MCF 10A (cell line): ENCODE results near the gene SCN4B. TPM values are rescaled to one million over a fixed set of nuclear protein-coding genes. Genes with fewer than 3 reads are reported as not detected.

ENCODE experiments used
- BruUV-seq: library from RNA; stranded (reverse); fragments of 400-500 nt; replicated peaks from 2 replicates; lab custom pipeline; 2021; lab: Mats Ljungman, UMichigan
- CTCF ChIA-PET: fragments of 300-600 bp; sonication (Branson Sonifier 250); formaldehyde crosslinking; extraction: SDS; loops from one replicate; lab custom pipeline; 2021; ENCODE audit warnings: antibody characterized with exemption, inconsistent platforms; lab: Yijun Ruan, JAX
- POLR2A ChIA-PET: fragments of 300-600, 350-650 bp; sonication (Branson Sonifier 250); formaldehyde crosslinking; extraction: SDS; loops from one replicate; lab custom pipeline; 2020; ENCODE audit warnings: antibody characterized with exemption, inconsistent platforms; lab: Yijun Ruan, JAX
- DNase-seq: peaks from one replicate; pipeline ENCODE4 v3.0.0-alpha.2; 2018; ENCODE audit not compliant: unreplicated experiment
- H3K27ac Mint-ChIP-seq: one replicate; pipeline ENCODE4 v1.8.0; 2022; ENCODE audit warnings: mild to moderate bottlenecking, low read depth, mixed read lengths; ENCODE audit not compliant: unreplicated experiment
- H3K27me3 Mint-ChIP-seq: one replicate; pipeline ENCODE4 v1.8.0; 2022; ENCODE audit warnings: mixed read lengths; ENCODE audit not compliant: insufficient read depth, unreplicated experiment
- H3K36me3 Mint-ChIP-seq: one replicate; pipeline ENCODE4 v1.8.0; 2022; ENCODE audit warnings: mild to moderate bottlenecking, moderate library complexity, mixed read lengths; ENCODE audit not compliant: insufficient read depth, unreplicated experiment
- H3K4me1 Mint-ChIP-seq: one replicate; pipeline ENCODE4 v1.8.0; 2022; ENCODE audit warnings: mixed read lengths; ENCODE audit not compliant: insufficient read depth, unreplicated experiment
- H3K4me3 Mint-ChIP-seq: one replicate; pipeline ENCODE4 v1.8.0; 2022; ENCODE audit warnings: mild to moderate bottlenecking, moderate library complexity, mixed read lengths; ENCODE audit not compliant: unreplicated experiment
- H3K9me3 Mint-ChIP-seq: one replicate; pipeline ENCODE4 v1.8.0; 2022; ENCODE audit warnings: mixed read lengths; ENCODE audit not compliant: unreplicated experiment
- CTCF ChIP-seq: fragments of 200-600 bp; IDR thresholded peaks from one replicate; pipeline ENCODE4 v1.8.0; 2022; ENCODE audit warnings: antibody characterized with exemption, mild to moderate bottlenecking; ENCODE audit not compliant: unreplicated experiment
- intact Hi-C: fragments of 100-400 bp; cut with micrococcal nuclease; formaldehyde crosslinking; loops from 2 replicates; pipeline ENCODE4 v1.14.1; 2022
- total RNA-seq: library from RNA; stranded (reverse); gene quantifications from 2 replicates; pipeline ENCODE4 v1.2.3, GENCODE V29; 2022

The SCN4B gene
- total RNA-seq, 1 experiment from 2014 or later, result not detected

DNA sequence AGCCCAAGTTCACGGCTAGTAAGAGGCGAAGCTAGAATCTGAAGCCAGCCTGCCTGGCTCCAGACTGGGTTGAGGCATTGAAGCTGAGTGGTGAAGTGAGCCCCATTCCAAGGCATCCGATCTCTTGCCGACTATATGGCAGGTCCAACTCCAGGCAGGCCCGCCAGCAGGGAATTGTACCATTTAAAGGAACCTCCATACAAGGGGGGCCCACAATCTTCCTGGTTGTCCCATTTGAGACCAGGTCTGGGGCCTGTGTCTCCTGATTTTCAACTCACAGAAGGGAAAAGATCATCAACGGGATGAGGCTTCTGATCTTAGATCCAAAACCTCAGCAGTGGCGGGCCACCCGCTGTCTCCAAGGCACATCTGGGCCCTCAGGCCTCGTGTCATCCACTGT, 19.7 kb upstream of the SCN4B start:
- H3K36me3 Mint-ChIP-seq, result no peaks in the 10 kb centered on the region
- H3K27me3 Mint-ChIP-seq, result peaks cover 31% of the 10 kb centered on the region
- H3K9me3 Mint-ChIP-seq, result no peaks in the 10 kb centered on the region
- no peak for TF ChIP-seq CTCF
- CTCF ChIA-PET, result interaction anchor here (0.6 to 5.6 kb wide), 31 partner anchors 9 to 365 kb away, joined by 3 to 89 read pairs (median 7); partner anchors contain the start of gene SCN4B
- POLR2A ChIA-PET, result interaction anchor here (0.8 to 1.5 kb wide), 2 partner anchors 23 to 26 kb away, joined by 3 to 7 read pairs; no protein-coding TSS in a partner anchor
- DNase-seq, result no peak
- BruUV-seq, result no TSS peak
- H3K27ac Mint-ChIP-seq, result no peak overlapping the region
- peaks cover 8% of the 10 kb centered on the region for H3K4me1 Mint-ChIP-seq
- no peak overlapping the region for H3K4me3 Mint-ChIP-seq
- intact Hi-C loops, result loop anchor here (10.0 kb wide), 1 partner anchor 368 kb away; no protein-coding TSS in a partner anchor

DNA sequence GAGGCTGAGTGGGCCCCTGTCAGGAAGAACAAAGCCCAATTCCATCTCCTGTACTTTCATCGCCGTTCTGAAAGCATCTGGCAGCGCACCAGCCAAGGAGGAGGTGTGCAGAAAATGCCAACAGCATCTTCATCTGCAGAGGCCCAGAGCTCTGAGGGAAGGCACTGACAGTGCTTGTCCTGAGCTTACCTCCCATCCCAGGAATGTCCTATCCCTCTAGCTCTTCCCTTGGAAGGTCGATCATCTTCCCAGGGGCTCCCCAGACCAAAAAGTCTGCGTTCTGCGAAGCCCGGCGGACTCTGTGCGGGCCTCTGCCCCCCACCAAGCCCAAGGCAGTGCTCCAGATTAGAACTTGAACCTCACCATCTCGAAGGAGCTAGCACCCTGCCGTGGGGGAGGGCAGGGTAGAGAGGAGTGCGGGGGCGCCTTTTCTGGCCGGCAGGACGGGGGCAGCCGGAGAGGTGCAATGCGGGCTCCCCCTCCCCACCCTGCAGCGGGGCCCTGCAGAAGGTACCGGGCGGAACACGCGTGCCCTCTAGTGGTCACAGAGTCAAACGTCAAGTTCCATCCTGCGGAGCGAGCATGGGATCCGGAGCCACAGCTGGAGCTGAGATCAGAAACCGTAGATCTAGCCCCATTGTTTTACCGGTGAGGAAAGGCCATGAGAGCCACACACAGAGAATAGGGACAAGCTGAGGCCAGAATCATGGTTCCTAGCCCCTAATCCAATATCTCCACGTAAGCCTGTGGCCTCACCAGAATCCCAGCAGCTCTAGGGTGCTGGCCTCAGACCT, 18.8 kb upstream of the SCN4B start:
- peak; percentile 67 for DNase-seq
- CTCF ChIA-PET, result interaction anchor here (0.5 to 5.6 kb wide), 58 partner anchors 9 to 937 kb away, joined by 3 to 89 read pairs (median 4); partner anchors contain the start of genes MPZL2 and SCN4B
- H3K4me1 Mint-ChIP-seq, result peaks cover 8% of the 10 kb centered on the region
- peaks cover 31% of the 10 kb centered on the region for H3K27me3 Mint-ChIP-seq
- POLR2A ChIA-PET, result interaction anchor here (0.6 to 1.5 kb wide), 3 partner anchors 23 to 54 kb away, joined by 3 to 7 read pairs (median 3); no protein-coding TSS in a partner anchor
- no peaks in the 10 kb centered on the region for H3K36me3 Mint-ChIP-seq
- no peak overlapping the region for H3K27ac Mint-ChIP-seq
- BruUV-seq, result no TSS peak
- TF ChIP-seq CTCF, result peak; percentile 93
- no peaks in the 10 kb centered on the region for H3K9me3 Mint-ChIP-seq
- no peak overlapping the region for H3K4me3 Mint-ChIP-seq
- intact Hi-C loops, result loop anchor here (1.0 to 10.0 kb wide), 2 partner anchors 26 to 367 kb away; no protein-coding TSS in a partner anchor

GRCh38 chr11:118170882-118171268, 18.3 kb upstream of the SCN4B start:
- Mint-ChIP-seq H3K9me3 (no peaks in the 10 kb centered on the region), H3K4me3 (no peak overlapping the region), H3K4me1 (peaks cover 8% of the 10 kb centered on the region), H3K27me3 (peaks cover 31% of the 10 kb centered on the region), H3K36me3 (no peaks in the 10 kb centered on the region), H3K27ac (no peak overlapping the region)
- TF ChIP-seq CTCF, result no peak
- BruUV-seq, result no TSS peak
- intact Hi-C loops, result loop anchor here (1.0 to 10.0 kb wide), 2 partner anchors 26 to 366 kb away; no protein-coding TSS in a partner anchor
- POLR2A ChIA-PET, result interaction anchor here (0.6 to 1.5 kb wide), 2 partner anchors 25 to 55 kb away, joined by 3 to 7 read pairs; no protein-coding TSS in a partner anchor
- CTCF ChIA-PET, result interaction anchor here (0.5 to 5.6 kb wide), 50 partner anchors 9 to 937 kb away, joined by 3 to 89 read pairs (median 4); partner anchors contain the start of genes MPZL2 and SCN4B
- no peak for DNase-seq

GRCh38 chr11:118170231-118170630, 17.6 kb upstream of the SCN4B start:
- no peak for DNase-seq
- Mint-ChIP-seq H3K36me3 (no peaks in the 10 kb centered on the region), H3K9me3 (no peaks in the 10 kb centered on the region), H3K4me1 (peaks cover 7% of the 10 kb centered on the region), H3K4me3 (no peak overlapping the region), H3K27ac (no peak overlapping the region), H3K27me3 (peaks cover 31% of the 10 kb centered on the region)
- intact Hi-C loops, result loop anchor here (10.0 kb wide), 1 partner anchor 365 kb away; no protein-coding TSS in a partner anchor
- TF ChIP-seq CTCF, result no peak
- BruUV-seq, result no TSS peak
- CTCF ChIA-PET, result interaction anchor here (0.6 to 5.6 kb wide), 12 partner anchors 10 to 366 kb away, joined by 3 to 89 read pairs (median 6); no protein-coding TSS in a partner anchor
- POLR2A ChIA-PET, result interaction anchor here (1.0 kb wide), 1 partner anchor 13 kb away, joined by 4 read pairs; no protein-coding TSS in a partner anchor
